CD4-positive, alpha-beta T cell treated with Interleukin-4 for 1 hour (primary cell): Measurements from ENCODE around the gene F2RL1.
"Not testable (repeated sequence)": the region's sequence is repeated elsewhere in the genome, so short reads cannot be mapped to it uniquely, and the experiment has no call there.

ENCODE experiments used
- DNase-seq, 2 donors: peaks; one replicate each; pipeline ENCODE4 v3.0.0-alpha.2; 2020 to 2022

Gene F2RL1

DNA sequence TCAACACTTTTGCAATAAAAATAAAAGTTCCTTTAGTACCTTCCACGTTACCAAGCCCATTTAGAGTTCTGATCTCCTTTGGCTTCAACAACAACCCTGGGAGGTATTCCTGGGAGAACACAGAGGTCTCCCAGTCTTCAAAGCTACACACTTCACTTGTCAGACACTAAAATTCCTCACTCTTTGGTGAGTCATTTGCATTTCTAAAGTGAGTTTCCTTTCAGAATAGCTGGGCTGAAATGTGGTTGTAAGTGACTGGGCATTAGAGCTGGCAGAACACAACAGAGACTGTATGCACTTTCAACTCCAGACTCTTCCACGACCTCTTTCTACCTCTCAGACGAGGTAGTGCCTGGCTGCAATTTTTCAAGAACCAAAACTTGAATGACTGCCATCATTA lies 11.5 kb upstream of the F2RL1 start:
- DNase-seq = no peak

DNA sequence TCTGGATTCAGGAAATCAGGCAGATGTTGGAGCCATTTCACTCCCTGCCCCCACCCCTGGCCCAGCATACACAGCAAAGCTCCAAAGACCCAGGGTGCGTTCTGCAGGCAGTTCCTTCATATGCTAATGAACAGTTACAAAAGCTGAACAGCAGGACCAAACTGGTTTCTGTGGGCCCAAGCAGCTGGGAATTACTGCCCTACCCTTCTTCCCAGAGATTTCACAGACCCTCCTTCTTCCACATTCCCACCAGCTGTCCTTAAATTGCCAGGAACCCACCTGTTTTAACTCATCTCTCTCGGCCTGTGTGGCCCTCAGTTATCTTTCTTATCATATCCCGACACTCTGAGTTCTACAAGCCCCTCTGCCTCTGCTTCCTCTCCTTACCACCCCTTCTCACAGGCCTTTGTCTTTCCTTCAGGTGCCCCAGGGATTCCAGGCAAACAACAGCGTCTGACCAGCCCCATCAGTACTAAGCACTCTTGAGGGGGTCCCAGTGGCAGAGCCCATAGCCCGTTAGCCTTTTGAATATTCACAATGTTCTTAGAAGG lies 10.6 kb upstream of the F2RL1 start:
- no peak for DNase-seq

DNA sequence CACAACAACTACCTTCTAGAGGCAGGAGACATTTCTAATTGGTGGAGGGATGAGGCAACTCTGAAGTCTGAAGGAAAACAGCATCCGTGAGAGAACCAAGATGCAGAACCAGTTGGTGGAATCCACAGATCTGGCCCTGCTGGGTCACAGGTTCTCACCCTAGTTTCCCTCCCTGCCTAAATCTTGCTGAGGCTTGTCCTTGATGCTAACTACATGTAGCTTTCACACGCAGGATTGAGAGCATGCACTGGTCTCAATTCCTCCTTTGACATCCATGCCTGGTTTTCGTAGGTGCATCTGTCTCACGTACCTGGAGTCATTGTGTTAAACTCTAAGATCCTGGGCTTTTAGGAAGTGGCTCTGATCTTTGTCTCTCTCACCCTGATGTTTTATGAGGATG lies 9.7 kb upstream of the F2RL1 start:
- DNase-seq = no peak

GRCh38 chr5:76810236-76810635 lies 8.6 kb upstream of the F2RL1 start:
- DNase-seq = no peak

DNA sequence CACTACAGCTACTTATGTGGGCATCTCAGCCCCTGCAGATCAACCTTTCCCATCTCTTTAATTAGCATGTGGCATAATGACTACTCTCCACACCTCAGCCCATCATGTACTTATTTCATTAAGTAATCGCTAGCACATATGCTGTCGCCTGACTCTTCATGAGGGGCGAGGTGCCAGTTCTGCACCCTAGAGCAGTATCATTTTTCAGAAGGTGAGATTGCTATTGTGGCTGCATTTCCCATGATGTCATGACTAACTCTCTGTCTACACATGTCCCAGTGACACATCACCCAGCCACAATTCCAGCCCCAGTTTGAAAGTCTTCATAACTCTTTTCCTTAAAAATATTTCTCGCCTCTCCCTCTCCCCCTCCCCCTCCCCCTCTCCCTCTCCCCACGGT lies 7.6 kb upstream of the F2RL1 start:
- no peak for DNase-seq

DNA sequence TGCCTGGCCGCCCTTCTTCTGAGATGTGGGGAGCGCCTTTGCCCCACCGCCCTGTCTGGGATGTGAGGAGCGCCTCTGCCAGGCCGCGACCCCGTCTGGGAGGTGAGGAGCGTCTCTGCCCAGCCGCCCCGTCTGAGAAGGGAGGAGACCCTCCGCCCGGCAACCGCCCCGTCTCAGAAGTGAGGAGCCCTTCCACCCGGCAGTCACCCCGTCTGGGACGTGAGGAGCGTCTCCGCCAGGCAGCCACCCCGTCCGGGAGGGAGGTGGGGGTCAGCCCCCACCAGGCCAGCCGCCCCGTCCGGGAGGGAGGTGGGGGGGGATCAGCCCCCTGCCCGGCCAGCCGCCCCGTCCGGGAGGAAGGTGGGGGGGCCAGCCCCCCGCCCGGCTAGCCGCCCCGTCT lies 6.6 kb upstream of the F2RL1 start:
- DNase-seq = not testable (repeated sequence)

DNA sequence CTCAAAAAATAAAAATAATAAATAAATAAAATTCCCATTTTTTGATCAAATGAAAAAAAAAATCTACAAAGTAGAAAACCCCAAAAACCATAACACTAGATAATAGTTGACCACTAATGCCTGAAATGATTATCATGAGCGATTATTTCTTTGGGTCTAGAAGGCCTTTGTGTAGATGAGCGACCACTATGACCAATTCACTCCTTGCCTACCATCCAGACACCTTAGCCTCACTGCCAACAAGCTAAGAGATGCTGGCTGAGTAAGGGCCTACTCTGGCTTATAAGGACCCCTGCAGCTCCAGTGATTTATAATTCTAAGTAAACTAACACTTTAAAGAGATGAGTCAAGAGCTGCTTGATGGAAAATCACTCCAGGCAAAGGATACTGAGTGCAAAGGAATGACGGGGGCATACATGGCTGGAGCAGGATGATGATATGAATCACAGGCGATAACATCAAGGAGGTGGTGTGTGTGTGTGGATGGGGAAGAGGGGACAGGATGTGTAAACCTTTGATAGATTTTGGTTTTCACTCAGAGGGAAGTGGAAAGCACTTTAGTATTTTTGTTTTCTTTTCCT lies 4.8 kb upstream of the F2RL1 start:
- DNase-seq = no peak

- no peak for DNase-seq
These were observed 2.6 kb upstream of the F2RL1 start for GRCh38 chr5:76816110-76816831.

GRCh38 chr5:76819851-76820525 lies 1.2 kb downstream of the F2RL1 start:
- DNase-seq = no peak

DNA sequence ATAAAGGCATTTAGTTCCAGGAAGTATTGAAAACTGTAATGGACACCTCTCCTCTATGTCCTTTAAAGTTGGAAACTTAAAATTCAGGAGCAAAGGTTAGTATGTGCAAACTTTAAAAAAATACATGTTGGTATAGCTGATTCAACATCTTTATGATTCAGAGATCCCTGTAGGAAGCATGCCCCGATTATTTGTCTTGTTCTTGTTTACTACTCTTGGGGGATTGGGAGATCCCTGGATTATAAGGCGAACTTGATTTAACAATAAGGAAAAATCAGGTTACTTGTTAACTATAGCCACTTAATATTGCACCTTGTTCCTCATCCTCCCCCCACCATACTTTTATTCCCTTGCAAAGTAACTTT lies 1.7 kb downstream of the F2RL1 start:
- DNase-seq = no peak

- DNase-seq = no peak
These were observed 2.3 kb downstream of the F2RL1 start for GRCh38 chr5:76821136-76821535.

DNA sequence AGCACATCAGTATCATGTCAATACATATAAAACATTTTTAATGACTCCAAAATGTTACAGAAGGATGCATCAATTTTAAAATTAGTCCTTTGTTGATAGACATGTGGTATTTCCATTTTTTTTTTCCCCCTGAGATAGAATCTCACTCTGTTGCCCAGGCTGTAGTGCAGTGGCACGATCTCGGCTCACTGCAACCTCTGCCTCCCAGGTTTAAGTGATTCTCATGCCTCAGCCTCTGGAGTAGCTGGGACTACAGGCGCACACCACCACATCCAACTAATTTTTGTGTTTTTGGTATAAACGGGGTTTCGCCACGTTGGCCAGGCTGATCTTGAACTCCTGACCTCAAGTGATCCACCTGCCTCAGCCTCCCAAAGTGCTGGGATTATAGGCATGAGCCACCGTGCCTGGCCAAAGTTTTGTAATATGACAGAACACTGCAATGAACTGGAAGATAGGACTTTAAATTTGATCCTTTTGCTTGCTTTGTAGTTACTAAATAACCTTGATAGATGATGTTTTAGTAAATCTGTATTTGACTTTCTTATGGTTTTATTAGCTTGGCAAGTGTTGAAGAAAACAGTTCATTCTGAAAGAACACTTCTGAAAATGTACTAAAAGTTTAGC lies 3.4 kb downstream of the F2RL1 start:
- not testable (repeated sequence) for DNase-seq

GRCh38 chr5:76826416-76826815 lies 7.6 kb downstream of the F2RL1 start:
- DNase-seq = not testable (repeated sequence)

- DNase-seq = no peak
These were observed 12.3 kb downstream of the F2RL1 start for GRCh38 chr5:76831110-76831452.

DNA sequence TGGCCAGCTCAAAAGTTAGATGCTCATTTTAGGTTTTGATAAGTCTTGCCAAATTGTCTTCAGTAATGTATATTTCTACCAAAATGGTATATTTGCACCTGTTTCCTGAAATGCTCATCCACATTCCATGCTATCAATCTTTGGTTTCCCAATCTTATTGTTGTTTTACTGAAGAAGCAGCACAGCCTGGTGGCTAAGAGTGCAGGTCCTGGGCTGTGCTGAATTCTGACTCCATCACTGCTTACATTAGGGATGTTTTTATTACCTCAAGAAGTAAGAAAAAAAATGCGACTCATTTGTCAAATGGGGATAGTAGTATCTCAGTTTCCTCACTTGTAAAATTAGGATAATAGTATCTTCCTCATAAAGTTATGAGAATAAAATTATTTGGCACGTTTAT lies 17.4 kb downstream of the F2RL1 start:
- no peak for DNase-seq

GRCh38 chr5:76836585-76836984 lies 17.8 kb downstream of the F2RL1 start:
- no peak for DNase-seq

GRCh38 chr5:76838481-76839261 lies 19.8 kb downstream of the F2RL1 start:
- no peak for DNase-seq

DNA sequence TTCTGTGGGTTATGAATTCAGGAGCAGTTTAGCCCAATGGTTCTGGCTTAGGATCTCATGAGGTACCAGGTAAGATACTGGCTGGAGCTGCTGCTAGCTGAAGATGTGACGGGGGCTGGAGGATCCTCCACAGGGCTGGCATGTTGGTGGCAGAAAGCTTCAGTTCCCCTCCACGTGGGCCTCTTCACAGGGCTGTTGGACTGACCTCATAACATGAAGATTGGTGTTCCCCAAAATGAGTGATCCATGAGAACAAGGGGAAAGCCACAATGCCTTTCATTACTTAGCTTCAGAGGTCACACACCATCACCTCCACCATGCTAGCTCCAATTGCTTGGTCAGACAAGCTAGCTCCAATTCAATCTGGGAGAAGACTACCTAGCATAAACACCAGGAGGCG lies 22.5 kb downstream of the F2RL1 start:
- DNase-seq = no peak

- DNase-seq = no peak
These were observed 27.1 kb downstream of the F2RL1 start for GRCh38 chr5:76845890-76846289.

- peak; percentile 34 to 45 for DNase-seq
These were observed 30.8 kb downstream of the F2RL1 start, which contains the start of gene S100Z for GRCh38 chr5:76849419-76850291. TSS of gene S100Z (plus strand) at chr5:76850014. CDS start at chr5:76875360, 25,346 bp downstream.

- no peak for DNase-seq
These were observed 31.8 kb downstream of the F2RL1 start for GRCh38 chr5:76850543-76851145.
